NCI-H510A treated with DMSO at 0.1 percent for 48 hours (cell line): ENCODE results near the gene ABCA6.

Source experiments
- DNase-seq: peaks from one replicate; lab custom pipeline; 2025; lab: John Stamatoyannopoulos, UW

Gene ABCA6

DNA sequence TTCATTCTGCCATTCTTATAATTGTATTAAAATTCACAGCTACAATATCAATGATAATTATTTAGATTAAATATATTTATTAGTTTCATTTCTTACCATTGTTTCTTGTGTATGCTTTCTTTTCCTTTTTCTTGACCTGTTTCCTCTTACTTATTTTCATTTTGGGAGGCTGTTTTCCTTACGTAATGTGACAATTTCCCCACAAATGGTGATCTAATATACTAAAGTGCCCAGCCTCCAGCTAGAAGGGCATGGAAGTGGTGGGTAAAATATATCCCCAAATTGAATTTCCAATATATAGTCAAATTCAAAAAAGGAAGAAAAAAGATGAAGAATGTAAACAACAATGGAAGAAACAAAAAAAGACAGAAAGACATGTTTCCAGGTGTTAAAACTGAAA lies 1.5 kb upstream of the ABCA6 start:
- no peak for DNase-seq

DNA sequence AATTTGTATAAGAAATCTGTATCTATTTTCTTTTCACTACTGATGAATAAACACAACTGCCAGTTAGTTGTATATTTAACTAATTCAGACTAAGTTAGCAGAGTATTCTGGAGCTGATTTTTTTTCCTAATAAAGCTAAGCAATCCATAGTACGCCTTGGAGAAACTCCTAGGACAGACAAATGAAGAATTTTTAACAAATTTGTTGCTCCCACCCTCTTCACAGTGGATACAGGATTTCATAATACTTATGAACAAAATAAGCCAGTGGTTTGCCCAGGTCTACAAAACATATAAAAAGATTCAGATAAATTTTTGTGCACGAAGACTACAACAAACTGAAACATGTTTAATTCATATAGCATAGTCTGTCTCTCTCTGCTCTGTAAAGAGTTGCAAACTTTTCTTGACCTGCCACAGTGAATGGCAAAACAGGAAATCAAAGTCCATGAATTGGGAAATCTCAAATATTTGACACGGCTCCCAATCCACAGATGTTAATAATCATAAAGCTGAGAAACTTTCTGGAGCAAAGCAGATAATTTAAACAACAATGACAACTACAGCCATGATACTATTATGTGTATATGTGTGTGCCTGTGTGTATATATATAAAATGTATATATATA lies 594 bp upstream of the ABCA6 start:
- no peak for DNase-seq

DNA sequence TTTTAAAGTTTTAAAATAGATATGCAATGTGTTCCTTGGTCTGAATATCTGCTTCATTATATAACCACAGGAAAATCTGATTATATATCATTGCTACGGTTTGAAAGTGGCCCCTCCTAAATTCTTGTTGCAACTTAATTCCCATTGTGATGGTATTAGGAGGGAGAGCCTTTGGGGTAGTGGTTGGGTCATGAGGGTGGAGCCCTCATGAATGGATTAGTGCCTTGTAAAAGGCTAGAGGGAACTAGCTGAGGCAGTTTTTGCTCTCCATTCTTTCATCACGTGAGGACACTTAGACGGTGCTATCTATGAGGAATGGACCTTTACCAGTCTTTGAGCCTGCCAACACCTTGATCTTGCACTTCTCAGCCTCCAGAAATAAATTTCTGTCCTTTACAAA lies 7.6 kb downstream of the ABCA6 start:
- no peak for DNase-seq

DNA sequence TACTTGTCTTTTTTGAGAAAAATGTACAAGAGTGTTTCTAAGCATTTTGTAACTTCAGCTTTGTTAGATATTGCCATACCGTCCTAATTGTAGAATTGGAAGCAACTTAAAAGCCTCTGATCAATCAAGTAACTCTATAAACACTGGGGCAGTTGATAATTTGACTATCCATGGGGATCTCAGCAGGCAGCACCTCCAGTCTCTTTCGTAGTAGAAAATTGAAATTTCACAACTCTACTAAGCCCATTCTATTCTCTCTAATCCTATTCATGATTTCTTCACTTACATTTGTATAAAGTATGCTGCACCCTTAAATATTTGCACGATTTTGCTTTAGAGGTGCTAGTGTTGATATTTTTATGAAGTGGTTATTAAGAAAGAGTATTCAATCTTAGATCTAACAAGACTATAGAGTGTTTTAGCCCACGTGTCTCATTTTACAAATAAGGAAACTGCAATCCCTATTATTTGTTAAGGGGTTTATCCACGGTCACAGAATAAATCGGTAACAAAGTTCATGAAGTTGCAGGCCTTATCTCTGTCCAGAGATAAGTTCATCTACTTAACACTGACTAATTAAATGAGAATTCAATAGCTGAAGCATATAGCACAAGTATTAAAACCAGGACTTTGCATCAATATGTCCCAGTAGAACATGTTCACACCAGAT lies 10.9 kb downstream of the ABCA6 start:
- no peak for DNase-seq

DNA sequence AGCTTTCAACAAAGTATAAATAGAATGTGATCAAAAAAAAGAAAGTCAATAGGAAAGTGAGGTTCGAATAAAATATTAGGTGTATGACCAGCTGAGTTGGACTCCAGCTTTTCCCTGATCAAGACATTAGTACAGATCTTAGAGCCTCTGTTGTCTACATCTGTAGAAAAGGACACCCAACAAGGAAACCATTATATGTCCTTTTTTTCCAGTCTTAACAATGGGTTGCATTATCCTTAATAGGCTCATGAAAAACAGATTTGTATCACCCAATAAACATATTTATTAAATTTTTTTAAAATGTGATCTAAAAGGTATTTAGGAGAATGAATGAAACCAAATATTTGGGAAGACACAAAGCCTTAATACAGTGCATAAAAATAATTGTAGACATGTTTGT lies 18.1 kb downstream of the ABCA6 start:
- no peak for DNase-seq

DNA sequence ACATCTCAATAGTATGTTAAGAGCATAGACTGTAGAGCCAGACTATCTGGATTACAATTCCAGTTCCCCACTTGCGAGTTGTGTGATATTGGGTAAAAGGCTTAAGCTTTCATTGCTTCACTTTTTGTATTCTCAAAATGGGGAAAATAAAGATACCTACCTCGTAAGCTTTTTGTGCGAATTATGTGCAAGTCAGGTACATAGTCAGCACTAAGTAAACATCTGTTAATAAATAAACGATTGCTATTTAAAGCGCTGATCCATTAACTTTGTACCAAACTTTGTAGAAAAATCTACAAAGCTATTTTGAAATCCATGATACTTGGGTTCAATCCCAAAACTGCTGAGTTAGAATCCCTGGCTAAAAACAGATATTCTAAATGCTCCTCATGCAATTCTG lies 19.6 kb downstream of the ABCA6 start:
- DNase-seq = no peak

DNA sequence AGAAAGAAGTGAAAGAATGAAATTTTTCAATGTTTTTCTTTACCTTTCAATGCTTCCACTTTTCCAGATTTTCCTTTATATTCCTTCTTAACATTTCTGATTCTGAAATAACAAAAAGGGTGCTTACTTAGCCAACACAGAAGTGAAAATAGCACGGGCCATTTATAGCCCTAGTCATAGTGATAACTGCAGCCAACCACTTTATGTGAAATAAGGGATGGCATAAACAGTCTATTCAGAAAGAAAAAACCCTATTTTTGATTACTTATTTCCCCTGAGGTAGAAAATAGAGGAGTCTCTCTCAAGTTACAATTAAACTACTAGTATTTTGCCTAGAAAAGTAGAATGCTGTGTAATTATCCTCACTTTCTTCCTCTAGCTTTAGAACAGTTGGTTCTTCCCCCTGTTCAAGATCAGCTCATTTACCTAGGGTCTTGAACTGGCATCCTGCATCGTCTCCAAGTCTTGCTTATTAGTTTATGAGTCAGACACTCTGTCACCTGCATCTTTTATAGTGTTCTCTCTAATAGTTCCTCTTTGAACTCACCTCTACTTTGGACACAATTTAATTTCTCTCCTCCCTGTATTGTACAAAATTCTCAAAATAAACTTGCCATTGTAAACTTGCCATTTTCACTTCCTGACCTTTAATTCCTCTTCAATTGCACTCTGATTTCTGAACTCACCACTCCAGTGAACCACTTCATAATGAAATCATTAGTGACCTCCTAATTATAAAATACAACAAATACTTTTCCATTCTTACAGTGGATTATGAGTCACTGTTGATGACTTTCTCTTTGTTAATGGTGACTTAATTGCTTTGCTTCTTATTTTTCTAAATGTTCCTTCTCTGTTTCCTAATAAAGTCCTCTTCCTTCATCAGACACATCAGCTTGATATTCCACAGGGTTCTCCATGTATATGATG lies 23.6 kb downstream of the ABCA6 start:
- DNase-seq = no peak

DNA sequence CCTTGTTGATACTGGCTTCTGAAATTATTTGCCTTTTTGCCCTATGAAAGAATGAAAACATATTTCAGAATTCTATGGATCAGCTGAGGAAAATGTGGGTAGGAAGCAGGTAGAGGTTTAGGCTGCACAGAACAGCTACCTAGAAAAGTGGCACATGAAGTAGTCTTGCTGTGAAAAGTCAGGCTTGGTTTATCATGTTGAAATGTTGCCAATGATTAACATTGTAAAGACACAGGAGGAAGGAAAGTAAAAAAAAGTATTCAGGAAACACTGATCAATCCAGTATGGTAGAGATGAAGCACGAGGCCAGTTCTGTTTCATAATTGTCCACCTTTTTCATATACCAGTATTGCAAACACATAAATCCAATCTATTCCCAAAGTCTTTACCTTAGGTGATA lies 29.9 kb downstream of the ABCA6 start:
- no peak for DNase-seq

DNA sequence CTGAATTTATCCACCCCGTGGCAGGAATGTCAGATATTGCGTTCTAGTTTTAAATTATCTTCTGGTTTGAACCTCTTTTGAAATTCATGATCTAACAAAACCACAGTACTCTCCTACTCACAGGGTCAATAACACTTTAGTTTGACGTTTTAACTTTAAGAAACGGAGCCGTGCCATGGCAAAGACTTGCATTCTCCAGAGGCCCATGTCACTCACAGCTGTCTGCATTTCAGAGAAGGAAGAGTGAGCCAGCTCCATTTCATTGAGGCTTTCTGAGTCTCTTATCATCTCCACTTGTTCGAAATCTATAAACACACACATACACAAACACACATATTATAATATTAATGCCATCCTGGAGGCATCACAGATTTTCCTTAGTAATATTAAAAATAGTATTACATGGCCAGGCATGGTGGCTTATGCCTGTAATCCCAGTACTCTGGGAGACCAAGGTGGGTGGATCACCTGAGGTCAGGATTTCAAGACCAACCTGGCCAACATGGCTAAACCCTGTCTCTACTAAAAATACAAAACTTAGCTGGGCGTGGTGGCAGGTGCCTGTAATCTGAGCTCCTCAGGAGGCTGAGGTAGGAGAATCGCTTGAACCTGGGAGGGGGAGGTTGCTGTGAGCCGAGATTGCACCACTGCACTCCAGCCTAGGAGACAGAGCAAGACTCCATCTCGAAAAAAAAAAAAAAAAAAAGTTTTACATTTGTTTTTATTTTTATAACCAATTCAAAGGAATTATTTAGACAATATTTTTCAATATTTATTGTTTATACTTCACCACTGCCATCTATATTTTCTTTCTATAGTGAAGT lies 35.6 kb downstream of the ABCA6 start:
- no peak for DNase-seq

DNA sequence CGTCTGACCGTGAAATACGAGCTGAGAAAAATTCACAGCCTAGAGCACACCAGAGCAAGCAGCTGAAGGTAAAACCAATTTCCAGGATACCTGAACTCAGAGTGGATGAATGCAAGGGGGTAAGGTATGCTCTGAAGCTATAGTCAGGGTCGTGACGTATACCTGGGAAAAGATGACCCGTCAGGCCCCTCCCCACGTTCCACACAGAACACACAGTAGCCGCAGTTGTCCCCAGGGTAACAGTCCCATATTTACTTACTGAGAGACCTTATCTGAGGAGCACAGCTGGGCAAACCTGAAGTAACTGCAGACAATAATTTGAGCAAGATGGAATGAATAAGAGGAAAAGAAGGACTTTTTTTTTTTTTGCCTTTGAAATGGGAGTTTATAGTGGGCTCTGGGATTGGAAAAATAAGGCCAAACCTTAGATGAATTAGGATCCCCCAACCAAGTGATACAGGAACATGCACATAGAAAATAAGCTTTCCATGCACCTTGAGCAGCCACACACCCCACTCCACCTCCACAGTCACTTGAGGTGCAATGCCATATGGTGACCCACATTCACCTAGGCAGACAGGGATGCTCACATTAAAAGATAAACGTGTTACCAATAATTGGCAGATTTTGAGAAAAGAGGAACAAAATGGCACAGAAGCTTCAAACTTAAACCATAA lies 38.0 kb downstream of the ABCA6 start:
- no peak for DNase-seq

DNA sequence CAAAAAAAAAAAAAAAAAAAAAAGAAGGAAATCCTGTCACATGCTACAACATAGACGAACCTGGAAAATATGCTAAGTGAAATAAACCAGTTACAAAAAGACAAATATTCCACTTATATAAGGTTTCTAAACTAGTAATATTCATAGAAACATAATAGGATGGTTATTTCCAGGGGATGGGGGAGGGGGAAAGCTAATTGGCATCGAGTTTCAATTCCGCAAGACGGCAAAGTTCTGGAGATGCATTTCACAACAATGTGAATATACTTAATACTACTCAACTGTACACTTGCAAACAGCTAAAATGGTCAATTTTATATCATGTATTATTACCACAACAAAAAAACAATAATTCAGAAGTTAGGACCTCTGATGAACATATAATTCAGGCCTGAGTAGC lies 43.1 kb downstream of the ABCA6 start:
- DNase-seq = no peak

DNA sequence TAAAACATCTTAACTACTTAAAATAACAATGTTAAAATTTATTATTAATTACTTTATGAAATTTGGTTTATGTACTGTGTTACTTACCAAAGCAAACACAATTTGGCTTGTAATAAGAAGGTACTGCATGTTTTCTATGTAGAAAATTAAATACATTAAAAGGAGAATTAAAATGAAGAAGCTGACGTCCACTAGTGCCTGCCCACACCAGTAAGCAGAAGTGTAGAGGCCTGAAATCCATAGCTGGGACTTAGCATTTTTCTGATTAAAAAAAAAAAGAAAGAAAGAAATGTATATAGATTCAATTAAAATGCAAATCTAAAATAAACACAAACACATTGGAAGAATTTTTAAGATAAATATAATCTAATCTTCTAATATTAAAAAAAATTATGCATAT lies 45.2 kb downstream of the ABCA6 start:
- no peak for DNase-seq

DNA sequence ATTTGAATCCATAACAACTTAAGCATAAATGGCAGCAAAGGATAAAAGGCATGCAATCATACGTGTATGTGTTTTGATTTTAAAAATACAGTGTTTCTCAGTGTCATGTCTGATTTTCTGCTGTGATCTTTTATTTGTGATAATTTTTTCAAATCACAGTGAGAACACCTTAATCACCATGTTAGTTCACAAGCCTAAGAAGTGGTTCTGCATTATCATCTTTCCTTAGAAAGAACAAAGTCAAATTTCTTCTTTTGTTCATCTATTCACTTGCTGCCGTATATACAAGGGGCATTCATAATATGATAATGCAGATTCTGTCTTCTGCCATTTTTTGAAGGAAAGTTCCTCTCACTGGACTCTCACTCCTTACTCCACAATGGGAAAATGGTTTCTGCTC lies 47.7 kb downstream of the ABCA6 start:
- DNase-seq = no peak

DNA sequence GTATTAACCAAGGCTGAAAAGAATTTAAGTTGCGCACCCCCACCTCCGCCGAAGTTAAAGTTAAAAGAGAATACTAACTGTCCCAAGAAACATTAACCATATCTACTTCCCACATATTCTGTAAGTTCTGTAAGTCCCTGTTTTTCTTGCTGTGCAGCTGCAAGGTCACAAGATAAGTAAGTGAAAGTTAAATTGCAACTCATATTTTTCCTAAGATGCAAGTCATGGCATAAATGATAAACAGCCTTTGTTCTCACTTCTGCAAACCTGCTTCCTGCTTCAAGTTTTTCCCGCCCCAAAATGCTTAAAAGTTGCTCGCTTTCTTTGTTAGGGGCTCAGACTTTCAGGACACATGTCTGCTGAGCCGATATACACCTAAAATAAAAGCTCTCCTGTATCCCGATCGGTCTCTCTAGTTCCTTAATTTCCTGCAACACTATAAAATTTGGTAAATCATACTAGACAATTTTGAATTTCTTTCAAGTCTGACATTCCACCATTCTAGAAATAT lies 48.4 kb downstream of the ABCA6 start:
- no peak for DNase-seq

DNA sequence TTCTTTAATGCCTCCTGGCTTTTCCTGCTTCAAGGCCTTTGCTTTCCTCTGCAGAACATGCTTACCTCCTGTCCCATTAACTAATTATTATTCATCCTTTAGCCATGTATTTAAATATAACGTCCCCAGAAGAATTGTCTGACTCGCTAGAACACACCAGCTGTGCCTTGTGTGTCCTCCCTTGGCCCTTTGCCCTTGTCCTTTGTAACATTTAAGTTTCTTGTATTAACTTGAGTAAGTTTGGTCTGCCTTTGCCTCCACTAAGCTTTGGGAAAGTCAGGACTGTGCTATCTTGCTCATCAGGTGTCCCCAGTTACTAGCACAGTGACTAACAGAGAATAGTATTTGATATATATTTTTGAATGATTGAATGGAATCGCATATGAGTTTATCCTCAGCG lies 51.3 kb downstream of the ABCA6 start:
- DNase-seq = no peak

DNA sequence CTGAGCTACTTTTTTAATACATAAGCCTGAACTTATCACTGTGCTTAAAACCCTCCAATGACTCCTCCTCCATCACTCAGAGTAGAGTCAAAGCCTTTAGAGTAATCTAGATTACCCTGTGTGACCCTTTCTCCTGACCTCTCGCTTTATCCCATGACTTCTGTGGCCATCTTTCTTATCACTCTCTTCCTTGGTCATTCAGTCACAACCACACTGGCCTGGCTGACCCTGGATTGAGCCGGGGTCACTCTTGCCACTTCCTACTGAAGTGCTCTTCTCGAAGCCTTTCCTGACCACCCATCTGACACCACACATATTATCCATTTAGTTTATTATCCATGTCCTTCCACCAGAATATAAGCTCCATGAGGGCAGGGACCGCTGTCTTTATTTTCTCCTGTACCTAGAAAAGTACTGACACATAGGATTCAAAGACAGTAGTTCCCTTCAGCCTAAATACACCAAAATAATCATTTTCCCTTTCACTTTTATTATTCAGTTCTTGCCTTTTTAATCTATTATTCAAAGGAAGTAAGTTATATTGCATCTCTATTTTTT lies 53.0 kb downstream of the ABCA6 start:
- no peak for DNase-seq

DNA sequence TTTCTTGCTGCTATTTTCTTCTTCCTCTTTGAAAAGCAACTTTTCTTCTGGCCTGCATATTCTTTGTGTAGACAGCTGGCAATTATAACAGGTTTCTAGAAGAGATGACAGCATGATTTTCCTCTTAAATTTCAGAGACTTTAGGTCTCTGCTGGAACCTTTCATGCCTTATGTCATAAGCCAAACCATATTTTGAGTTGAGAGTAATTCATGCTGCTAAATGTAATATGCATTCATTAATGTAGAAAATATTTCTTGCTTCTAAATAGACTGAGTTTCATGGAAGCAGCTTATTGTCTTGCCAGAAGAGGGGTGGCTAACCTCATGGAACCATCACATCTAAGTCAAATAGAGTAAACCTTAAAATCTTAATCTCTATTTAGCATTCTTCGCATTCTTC lies 55.1 kb downstream of the ABCA6 start:
- no peak for DNase-seq

DNA sequence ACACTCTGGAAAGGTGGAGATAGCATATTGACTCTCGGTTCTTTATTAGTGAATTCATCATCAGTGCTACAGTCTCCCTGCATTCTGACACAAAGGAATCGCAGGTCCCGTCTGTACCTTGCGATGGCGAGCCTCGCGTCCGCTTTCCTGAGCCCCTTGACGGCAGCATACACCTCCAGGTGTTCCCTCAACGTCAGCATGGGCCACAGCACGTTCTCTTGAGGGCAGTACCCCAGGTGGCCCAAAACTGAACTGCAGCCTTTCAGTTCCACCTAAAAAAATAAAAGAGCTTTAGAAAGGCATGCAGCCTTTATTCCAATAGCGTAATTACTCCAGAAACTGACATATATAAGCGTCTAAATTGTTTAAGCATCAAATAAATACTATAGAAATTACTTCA lies 56.8 kb downstream of the ABCA6 start:
- peak; percentile 74 for DNase-seq

DNA sequence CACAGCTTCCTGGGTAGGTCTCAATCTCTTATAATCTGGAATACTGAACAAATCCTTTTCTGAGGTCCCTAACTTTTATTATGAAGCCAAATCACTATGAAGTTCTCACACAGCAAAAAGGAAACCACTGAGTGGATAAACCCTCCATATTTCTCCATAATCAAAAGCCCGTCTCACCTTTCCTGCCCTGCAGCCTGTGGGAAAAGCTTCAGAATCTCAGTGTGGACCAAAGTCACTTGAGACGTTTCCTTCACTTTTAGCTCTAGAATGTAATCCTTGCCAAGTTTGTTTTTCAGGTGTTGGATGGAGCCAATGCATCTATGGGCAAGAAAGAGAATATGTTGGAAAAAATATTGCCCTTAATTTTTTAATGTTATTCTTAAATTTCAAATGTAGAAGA lies 59.0 kb downstream of the ABCA6 start:
- no peak for DNase-seq

DNA sequence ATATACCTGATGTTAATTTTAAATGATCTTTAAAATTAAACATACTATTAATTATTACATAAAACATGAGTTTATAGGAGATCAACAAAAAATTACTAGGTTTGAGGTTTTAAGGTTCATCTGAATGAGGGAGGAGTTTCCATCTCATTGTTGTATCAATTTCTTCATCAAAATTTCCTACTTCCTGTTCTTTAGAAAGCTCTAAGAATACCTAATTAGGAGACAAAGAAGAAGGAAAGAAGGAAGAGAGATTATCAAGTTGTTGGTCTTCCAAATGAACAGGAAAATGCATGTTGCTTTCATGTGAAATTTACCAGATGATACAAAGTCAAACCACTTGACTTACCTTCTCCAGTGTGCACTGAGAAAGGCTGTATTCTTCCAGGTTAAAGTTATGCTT lies 62.8 kb downstream of the ABCA6 start:
- no peak for DNase-seq

DNA sequence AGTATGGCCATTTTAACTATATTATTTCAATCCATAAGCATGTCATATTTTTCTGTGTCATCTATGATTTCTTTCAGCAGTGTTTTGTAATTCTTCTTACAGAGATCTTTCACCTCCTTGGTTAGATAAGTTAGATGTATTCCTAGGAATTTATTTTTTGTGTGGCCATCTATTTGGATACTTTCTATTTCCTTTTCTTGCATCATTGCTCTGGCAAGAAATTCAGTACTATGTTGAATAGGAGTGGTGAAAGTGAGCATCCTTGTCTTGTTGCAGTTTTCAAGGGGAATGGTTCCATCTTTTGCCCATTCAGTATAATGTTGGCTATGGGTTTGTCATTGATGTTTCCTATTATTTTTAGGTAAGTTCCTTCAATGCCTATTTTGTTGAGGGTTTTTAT lies 65.9 kb downstream of the ABCA6 start:
- no peak for DNase-seq
